ENCODE measurements around the gene COLEC11. TPM values are rescaled to one million over a fixed set of nuclear protein-coding genes. Genes with fewer than 3 reads are reported as not detected.

COLEC11 gene
- total and polyA plus RNA-seq, 9 of the 15 experiments (the other 6 are each of a cell fraction or from before 2014, with no cell fraction given), result 0.32 to 4.3 (median 1.8) TPM

GRCh38 chr2:3572620-3573019 is 22.3 kb upstream of the COLEC11 start (continued):
- TF ChIP-seq REST (IDR thresholded peaks at IDR 0.05; ENCODE audit: borderline replicate concordance) (peak; percentile 5; the same call in 1 of the 2 replicates), REST (CRISPR knock-in tag; IDR thresholded peaks at IDR 0.05; ENCODE audit: low read depth) (no peak), HDAC1 (IDR thresholded peaks at IDR 0.05) (no peak), RAD21 (CRISPR knock-in tag; conservative IDR thresholded peaks at IDR 0.05 in 1 of 2, IDR thresholded peaks at IDR 0.05 in 1 of 2) (peak in 1 of 2 experiments; percentile 41; a peak in 1 of 4 replicates), ZNF280B (CRISPR knock-in tag; IDR thresholded peaks at IDR 0.05) (no peak)
